ENCODE measurements around the gene RASAL2.

RASAL2 gene

GRCh38 chr1:178452013-178452412 is 358.1 kb downstream of the RASAL2 start:
- TF ChIP-seq CTCF (IDR thresholded peaks at IDR 0.05; ENCODE audit: insufficient read depth, low read length, poor library complexity, severe bottlenecking), result no peak
- TF ChIP-seq EZH2phosphoT487 (conservative IDR thresholded peaks at IDR 0.05; ENCODE audit: low read length), result no peak
- H4K20me1 ChIP-seq (ENCODE audit: low read depth, low read length), result no peaks in the 10 kb centered on the region
- no peak overlapping the region for H3K4me3 ChIP-seq (ENCODE audit: insufficient read depth, low read length, poor library complexity, severe bottlenecking)
- no peaks in the 10 kb centered on the region for H3K9me3 ChIP-seq (ENCODE audit: insufficient read depth, low read length)
- no peak overlapping the region for H3K27ac ChIP-seq (ENCODE audit: low read depth, low read length)
- no peaks in the 10 kb centered on the region for H3K9me2 ChIP-seq (replicated peaks; ENCODE audit: insufficient read depth, low read length)
- no peaks in the 10 kb centered on the region for H3K27me3 ChIP-seq (ENCODE audit: low read length)
- no peaks in the 10 kb centered on the region for H3K79me2 ChIP-seq (ENCODE audit: insufficient read depth, low read length)
- no peak overlapping the region for H2AFZ ChIP-seq (ENCODE audit: low read depth, low read length, severe bottlenecking)
- no peak overlapping the region for H3K4me2 ChIP-seq (ENCODE audit: low read depth, low read length, poor library complexity, severe bottlenecking)
- H3K9ac ChIP-seq (ENCODE audit: low read length), result no peak overlapping the region
- H3K36me3 ChIP-seq (ENCODE audit: low read length), result no peaks in the 10 kb centered on the region
- no peaks in the 10 kb centered on the region for H3F3A ChIP-seq (ENCODE audit: insufficient read depth)

- Histone ChIP-seq H3K9me2 (replicated peaks; ENCODE audit: insufficient read depth, low read length) (no peaks in the 10 kb centered on the region), H3K9me3 (ENCODE audit: insufficient read depth, low read length) (no peaks in the 10 kb centered on the region), H3K79me2 (ENCODE audit: insufficient read depth, low read length) (no peaks in the 10 kb centered on the region), H3K9ac (ENCODE audit: low read length) (no peak overlapping the region), H3K27ac (ENCODE audit: low read depth, low read length) (no peak overlapping the region), H3F3A (ENCODE audit: insufficient read depth) (no peaks in the 10 kb centered on the region), H2AFZ (ENCODE audit: low read depth, low read length, severe bottlenecking) (no peak overlapping the region), H3K27me3 (ENCODE audit: low read length) (no peaks in the 10 kb centered on the region), H4K20me1 (ENCODE audit: low read depth, low read length) (no peaks in the 10 kb centered on the region), H3K4me2 (ENCODE audit: low read depth, low read length, poor library complexity, severe bottlenecking) (no peak overlapping the region), H3K4me3 (ENCODE audit: insufficient read depth, low read length, poor library complexity, severe bottlenecking) (no peak overlapping the region), H3K36me3 (ENCODE audit: low read length) (no peaks in the 10 kb centered on the region)
- TF ChIP-seq EZH2phosphoT487 (conservative IDR thresholded peaks at IDR 0.05; ENCODE audit: low read length), result no peak
- no peak for TF ChIP-seq CTCF (IDR thresholded peaks at IDR 0.05; ENCODE audit: insufficient read depth, low read length, poor library complexity, severe bottlenecking)
These were observed 362.6 kb downstream of the RASAL2 start for GRCh38 chr1:178456472-178456871.

GRCh38 chr1:178457651-178458050 is 363.7 kb downstream of the RASAL2 start:
- H3K9me2 ChIP-seq (replicated peaks; ENCODE audit: insufficient read depth, low read length), result no peaks in the 10 kb centered on the region
- no peak overlapping the region for H3K27ac ChIP-seq (ENCODE audit: low read depth, low read length)
- no peaks in the 10 kb centered on the region for H3K9me3 ChIP-seq (ENCODE audit: insufficient read depth, low read length)
- no peaks in the 10 kb centered on the region for H3K79me2 ChIP-seq (ENCODE audit: insufficient read depth, low read length)
- no peak overlapping the region for H2AFZ ChIP-seq (ENCODE audit: low read depth, low read length, severe bottlenecking)
- H3K4me3 ChIP-seq (ENCODE audit: insufficient read depth, low read length, poor library complexity, severe bottlenecking), result no peak overlapping the region
- H3K9ac ChIP-seq (ENCODE audit: low read length), result no peak overlapping the region
- H4K20me1 ChIP-seq (ENCODE audit: low read depth, low read length), result no peaks in the 10 kb centered on the region
- no peak for TF ChIP-seq EZH2phosphoT487 (conservative IDR thresholded peaks at IDR 0.05; ENCODE audit: low read length)
- no peak for TF ChIP-seq CTCF (IDR thresholded peaks at IDR 0.05; ENCODE audit: insufficient read depth, low read length, poor library complexity, severe bottlenecking)
- no peaks in the 10 kb centered on the region for H3F3A ChIP-seq (ENCODE audit: insufficient read depth)
- no peaks in the 10 kb centered on the region for H3K36me3 ChIP-seq (ENCODE audit: low read length)
- no peak overlapping the region for H3K4me2 ChIP-seq (ENCODE audit: low read depth, low read length, poor library complexity, severe bottlenecking)
- no peaks in the 10 kb centered on the region for H3K27me3 ChIP-seq (ENCODE audit: low read length)
